ENCODE measurements around the gene TMEM86A. TPM values are rescaled to one million over a fixed set of nuclear protein-coding genes. Genes with fewer than 3 reads are reported as not detected.

The TMEM86A gene
- total RNA-seq, 2 experiments from 2014 or later = 0.11 to 0.34 TPM

GRCh38 chr11:18706330-18707243 is 8.0 kb downstream of the TMEM86A start:
- ChIA-PET CTCF (interaction anchor here (0.9 to 6.0 kb wide), 3 partner anchors 14 to 25 kb away, joined by 3 to 51 read pairs (median 3); no protein-coding TSS in a partner anchor), POLR2A (interaction anchor here (0.9 to 1.0 kb wide), 3 partner anchors 8 to 180 kb away, joined by 3 read pairs; partner anchors contain the start of genes TMEM86A and TSG101)
- Mint-ChIP-seq H3K27me3 (peaks cover 1% of the 10 kb centered on the region), H3K4me3 (peak overlapping the region; percentile 69), H3K27ac (peak overlapping the region; percentile 81), H3K4me1 (ENCODE audit: low read depth) (peaks cover 17% of the 10 kb centered on the region), H3K9me3 (no peaks in the 10 kb centered on the region), H3K36me3 (ENCODE audit: low read depth) (no peaks in the 10 kb centered on the region)
- peak; percentile 81 for ATAC-seq
- no peak for TF ChIP-seq CTCF (IDR thresholded peaks at IDR 0.05)
- intact Hi-C loops (cut with micrococcal nuclease) = no loop called here
- peak; percentile 63 for DNase-seq

- ChIA-PET POLR2A (no interaction called here), CTCF (interaction anchor here (1.8 to 6.0 kb wide), 2 partner anchors 13 to 20 kb away, joined by 5 to 51 read pairs; no protein-coding TSS in a partner anchor)
- ATAC-seq (no peak), DNase-seq (no peak)
- intact Hi-C loops (cut with micrococcal nuclease) = no loop called here
- no peak overlapping the region for H3K4me3 Mint-ChIP-seq
- H3K36me3 Mint-ChIP-seq (ENCODE audit: low read depth) = no peaks in the 10 kb centered on the region
- H3K9me3 Mint-ChIP-seq = no peaks in the 10 kb centered on the region
- TF ChIP-seq CTCF (IDR thresholded peaks at IDR 0.05) = no peak
- H3K27ac Mint-ChIP-seq = no peak overlapping the region
- H3K27me3 Mint-ChIP-seq = peaks cover 1% of the 10 kb centered on the region
- peaks cover 17% of the 10 kb centered on the region for H3K4me1 Mint-ChIP-seq (ENCODE audit: low read depth)
These were observed 9.3 kb downstream of the TMEM86A start for GRCh38 chr11:18707811-18708340.

GRCh38 chr11:18709414-18709813 is 10.8 kb downstream of the TMEM86A start:
- Mint-ChIP-seq H3K4me1 (ENCODE audit: low read depth) (peaks cover 17% of the 10 kb centered on the region), H3K27me3 (peaks cover 1% of the 10 kb centered on the region), H3K27ac (no peak overlapping the region), H3K4me3 (no peak overlapping the region), H3K36me3 (ENCODE audit: low read depth) (no peaks in the 10 kb centered on the region), H3K9me3 (no peaks in the 10 kb centered on the region)
- DNase-seq (no peak), ATAC-seq (no peak)
- TF ChIP-seq CTCF (IDR thresholded peaks at IDR 0.05) = no peak
- ChIA-PET CTCF (interaction anchor here (1.1 to 1.2 kb wide), 2 partner anchors 12 to 22 kb away, joined by 3 to 10 read pairs; no protein-coding TSS in a partner anchor), POLR2A (interaction anchor here (1.4 kb wide), 1 partner anchor 11 kb away, joined by 4 read pairs; no protein-coding TSS in a partner anchor)
- intact Hi-C loops (cut with micrococcal nuclease) = no loop called here

- CTCF ChIA-PET = interaction anchor here (1.1 to 1.2 kb wide), 2 partner anchors 11 to 21 kb away, joined by 3 to 10 read pairs; no protein-coding TSS in a partner anchor
- Mint-ChIP-seq H3K9me3 (no peaks in the 10 kb centered on the region), H3K27me3 (peaks cover 1% of the 10 kb centered on the region), H3K4me1 (ENCODE audit: low read depth) (peaks cover 12% of the 10 kb centered on the region), H3K4me3 (no peak overlapping the region), H3K36me3 (ENCODE audit: low read depth) (no peaks in the 10 kb centered on the region), H3K27ac (no peak overlapping the region)
- intact Hi-C loops (cut with micrococcal nuclease) = no loop called here
- no peak for TF ChIP-seq CTCF (IDR thresholded peaks at IDR 0.05)
- DNase-seq (no peak), ATAC-seq (no peak)
- POLR2A ChIA-PET = interaction anchor here (0.6 to 1.4 kb wide), 2 partner anchors 10 to 1110 kb away, joined by 4 read pairs; no protein-coding TSS in a partner anchor
These were observed 12.0 kb downstream of the TMEM86A start for GRCh38 chr11:18710545-18710944.

Data from activated CD8-positive, alpha-beta T cell treated with anti-CD3 and anti-CD28 coated beads for 36 hours (primary cell).